GM19397 (cell line): ENCODE results near the gene ELSPBP1.
"Not testable (repeated sequence)": the region's sequence is repeated elsewhere in the genome, so short reads cannot be mapped to it uniquely, and the experiment has no call there.

ENCODE experiments used
- ATAC-seq: cut with Tn5 transposase; IDR thresholded peaks from one replicate; pipeline ENCODE4 v1.9.1; 2021; ENCODE audit warnings: mild to moderate bottlenecking, moderate library complexity; ENCODE audit not compliant: unreplicated experiment

Gene ELSPBP1

GRCh38 chr19:48041877-48042580 lies 47.6 kb downstream of the ELSPBP1 start:
- no peak for ATAC-seq

DNA sequence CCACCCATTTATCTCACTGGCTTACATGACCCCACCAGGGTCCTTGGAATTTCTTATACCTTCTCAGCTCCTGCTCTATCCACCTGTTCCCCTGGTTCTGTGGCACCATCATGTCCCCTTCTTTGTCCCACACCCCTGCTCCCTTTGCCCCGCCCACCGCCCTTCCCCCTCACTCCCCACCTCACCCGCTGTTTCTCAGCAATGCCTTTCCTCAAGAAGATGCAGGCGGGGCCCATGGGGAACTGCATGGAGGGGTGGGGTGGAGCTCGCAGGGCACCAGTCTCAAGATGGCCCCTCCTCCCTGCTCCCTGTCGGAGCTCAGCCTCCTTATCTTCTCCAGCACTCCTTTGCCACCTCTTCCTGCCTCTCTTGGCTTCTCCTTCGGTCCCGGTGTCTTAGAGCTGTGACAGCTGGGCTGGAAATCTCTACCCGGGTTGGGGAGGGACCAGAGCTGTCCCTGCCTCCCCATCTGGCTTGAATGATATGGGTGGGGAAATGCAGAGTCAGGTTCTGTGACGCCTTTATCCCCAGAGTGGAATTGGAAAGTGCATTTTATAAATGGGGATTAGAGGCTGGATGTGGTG lies 49.3 kb downstream of the ELSPBP1 start, which contains the start of gene CABP5:
TSS of gene CABP5 (minus strand) at position 405 of the 584 bp plus-strand sequence. CDS start at position 248, 157 bp downstream.
- no peak for ATAC-seq

- no peak for ATAC-seq
Observed at GRCh38 chr19:48044561-48044960, 50.1 kb downstream of the ELSPBP1 start.

GRCh38 chr19:48051335-48052033 lies 57.1 kb downstream of the ELSPBP1 start:
- no peak for ATAC-seq

- no peak for ATAC-seq
Observed at GRCh38 chr19:48053076-48053475, 58.6 kb downstream of the ELSPBP1 start.

DNA sequence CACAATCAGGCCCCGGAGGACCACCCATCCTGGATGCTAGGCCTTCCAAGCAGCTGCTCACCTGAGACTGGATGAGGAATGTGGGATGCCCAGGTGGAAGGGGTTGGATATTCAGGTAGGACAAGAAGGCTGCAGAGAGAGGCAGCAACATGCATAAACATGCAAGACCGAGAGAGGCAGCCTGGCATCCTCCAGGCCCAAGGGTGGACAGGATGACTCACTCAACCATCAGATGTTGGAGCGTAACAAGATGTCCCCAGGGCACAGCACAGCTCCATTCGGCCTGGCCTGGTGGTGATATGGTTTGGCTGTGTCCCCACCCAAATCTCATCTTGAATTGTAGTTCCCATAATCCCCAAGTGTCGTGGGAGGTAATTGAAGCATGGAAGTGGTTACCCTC lies 59.4 kb downstream of the ELSPBP1 start:
- no peak for ATAC-seq

- no peak for ATAC-seq
Observed at GRCh38 chr19:48059331-48059730, 64.9 kb downstream of the ELSPBP1 start.

- no peak for ATAC-seq
Observed at GRCh38 chr19:48060381-48060780, 65.9 kb downstream of the ELSPBP1 start.

DNA sequence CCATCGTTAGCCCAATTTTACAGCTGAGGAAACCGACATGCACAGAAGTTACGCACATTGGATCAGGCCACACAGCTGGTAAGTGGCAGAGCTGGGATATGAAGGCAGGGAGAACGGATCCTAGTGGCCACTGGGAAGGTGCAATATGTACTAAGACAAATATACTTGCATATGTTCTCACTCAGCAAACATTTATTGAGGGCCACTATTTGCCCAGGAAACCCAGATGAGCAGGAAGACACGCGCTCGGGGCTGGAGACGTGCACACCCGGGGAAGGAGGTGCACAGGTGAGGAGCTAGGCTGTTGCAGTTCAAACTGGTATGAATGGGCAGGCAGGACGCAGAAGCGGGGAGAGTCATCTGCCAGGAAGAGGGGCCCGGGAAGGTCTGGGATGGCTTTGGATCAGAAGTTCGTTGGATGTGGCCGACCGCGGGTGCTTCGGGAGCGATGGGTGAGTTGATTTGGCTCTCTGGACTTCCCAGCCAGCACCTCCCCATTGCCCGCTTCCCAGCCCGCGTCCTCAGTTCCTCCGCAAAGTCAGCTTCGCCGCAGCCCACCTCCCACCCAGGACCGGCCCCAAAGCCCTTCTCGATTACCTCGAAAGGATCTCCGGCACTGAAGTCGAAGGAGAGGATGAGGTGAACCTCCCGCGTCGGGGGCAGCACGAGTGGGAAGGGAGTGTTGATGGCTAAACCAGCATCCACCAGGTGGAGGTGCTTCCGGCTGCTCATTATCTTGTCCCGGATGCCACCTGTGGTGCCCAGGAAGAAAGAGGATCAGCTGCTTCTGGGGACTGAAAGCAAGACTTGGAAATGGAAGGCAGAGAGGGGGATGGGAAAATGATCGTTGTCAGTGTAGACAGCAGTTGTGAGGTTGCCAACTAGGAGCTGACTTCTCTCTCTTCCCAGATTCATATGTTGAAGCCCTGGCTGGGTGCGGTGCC lies 67.2 kb downstream of the ELSPBP1 start:
- ATAC-seq, result no peak

DNA sequence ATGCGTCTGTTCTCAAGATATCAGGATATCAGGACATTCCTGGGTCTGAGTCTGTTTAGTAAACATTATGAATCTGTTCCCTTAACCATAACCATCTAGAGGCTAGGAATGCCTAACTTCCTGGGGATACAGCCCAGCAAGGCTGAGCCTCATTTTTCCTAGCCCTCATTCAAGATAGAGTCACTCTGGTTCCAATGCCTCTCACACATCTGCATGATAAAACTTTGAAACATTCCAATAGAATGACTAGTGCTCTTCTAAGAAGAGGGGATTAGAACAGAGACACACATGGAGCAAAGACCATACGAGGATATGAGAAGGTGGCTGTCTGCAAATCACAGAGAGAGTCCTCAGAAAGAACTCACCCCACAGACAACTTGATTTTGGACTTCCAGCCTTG lies 70.1 kb downstream of the ELSPBP1 start:
- ATAC-seq, result no peak

GRCh38 chr19:48069435-48069834 lies 75.0 kb downstream of the ELSPBP1 start:
- ATAC-seq, result no peak

DNA sequence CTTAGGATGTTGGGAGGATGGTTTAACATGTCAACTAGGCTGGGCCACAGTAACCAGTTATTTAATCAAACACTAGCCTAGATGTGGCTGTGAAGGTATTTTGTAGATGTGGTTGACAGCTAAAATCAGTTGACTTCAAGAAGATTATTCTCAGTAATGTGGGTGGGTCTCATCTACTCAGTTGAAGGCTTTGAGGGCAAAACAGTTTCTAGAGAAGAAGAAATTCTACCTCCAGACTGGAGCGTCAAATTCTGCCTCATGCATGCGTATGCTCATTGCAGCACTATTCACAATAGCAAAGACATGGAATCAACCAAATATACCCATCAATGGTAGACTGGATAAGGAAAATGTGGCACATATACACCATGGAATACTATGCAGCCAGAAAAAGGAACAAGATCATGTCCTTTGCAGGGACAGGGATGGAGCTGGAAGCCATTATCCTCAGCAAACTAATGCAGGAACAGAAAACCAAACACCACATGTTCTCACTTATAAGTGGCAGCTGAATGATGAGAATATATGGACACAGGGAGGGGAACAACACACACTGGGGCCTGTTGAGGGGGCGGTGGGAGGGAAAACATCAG lies 75.8 kb downstream of the ELSPBP1 start:
- ATAC-seq, result not testable (repeated sequence)
